ENCODE data around the gene NPLOC4.

The NPLOC4 gene

DNA sequence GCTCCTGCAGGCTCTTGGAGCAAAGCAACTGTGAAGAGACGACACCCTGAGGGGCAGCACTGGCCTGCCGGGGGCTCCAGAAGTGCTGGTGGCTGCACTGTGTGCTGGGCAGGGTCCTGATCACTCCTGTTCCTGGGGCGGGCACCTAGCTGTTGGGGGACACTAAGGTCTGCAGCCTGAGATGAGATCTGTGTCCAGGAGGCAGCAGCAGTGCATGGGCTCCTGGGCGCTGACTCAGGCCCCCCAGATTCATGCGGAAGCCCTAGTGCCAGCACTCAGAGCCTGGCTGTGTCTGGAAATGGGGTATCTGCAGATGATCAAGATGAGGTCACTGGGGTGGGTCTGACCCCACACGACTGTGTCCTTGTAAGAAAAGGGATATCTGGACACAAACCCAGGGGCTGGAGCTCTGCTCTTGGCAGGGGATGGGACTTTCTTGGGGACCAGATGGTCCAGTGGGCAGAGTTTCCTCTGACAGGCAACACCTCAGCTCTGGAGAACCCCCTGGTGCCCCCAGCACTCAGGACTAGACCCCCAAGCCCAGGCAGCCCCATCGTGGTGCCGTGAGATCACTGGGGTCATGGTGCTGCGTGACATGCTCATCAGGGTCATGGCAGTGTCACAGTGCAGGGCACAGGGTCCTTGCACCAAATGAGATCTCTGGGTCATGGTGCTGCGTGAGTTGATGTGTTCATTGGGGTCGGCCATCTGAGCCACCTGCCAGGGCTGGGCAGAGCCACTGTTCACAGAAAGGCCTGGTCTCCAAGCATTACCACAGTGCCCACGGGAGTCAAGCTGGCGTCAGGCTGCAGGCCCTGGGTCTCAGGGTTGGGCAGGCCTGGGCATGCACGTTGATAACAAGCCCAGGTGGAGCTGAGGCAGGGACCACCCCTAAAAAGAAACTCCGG, 94.2 kb downstream of the NPLOC4 start:
- H4K20me1 ChIP-seq (ENCODE audit: insufficient read depth, low read length): peaks cover 13% of the 10 kb centered on the region; the same call in 1 of the 2 replicates
- H3K9ac ChIP-seq (ENCODE audit: low read depth, low read length): no peak overlapping the region
- H3K9me3 ChIP-seq (ENCODE audit: insufficient read depth, low read length, severe bottlenecking): no peaks in the 10 kb centered on the region
- ATAC-seq (ENCODE audit: insufficient read depth, low read depth): no peak
- no peak overlapping the region for H2AFZ ChIP-seq (ENCODE audit: low read depth, low read length)
- no peak overlapping the region for H3K4me2 ChIP-seq (ENCODE audit: insufficient read depth, low read length)
- DNase-seq: no peak
- no peaks in the 10 kb centered on the region for H3K4me1 ChIP-seq (ENCODE audit: insufficient read depth, low read length)
- H3K27ac ChIP-seq (ENCODE audit: low read length): no peak overlapping the region
- no peaks in the 10 kb centered on the region for H3K27me3 ChIP-seq (ENCODE audit: insufficient read depth, low read length, poor library complexity)
- no peaks in the 10 kb centered on the region for H3K79me2 ChIP-seq (ENCODE audit: insufficient read depth, low read length)
- H3K4me3 ChIP-seq (ENCODE audit: low read depth in 1 of 2, low read length in 2 of 2): no peak overlapping the region
- TF ChIP-seq, protein P1, sequence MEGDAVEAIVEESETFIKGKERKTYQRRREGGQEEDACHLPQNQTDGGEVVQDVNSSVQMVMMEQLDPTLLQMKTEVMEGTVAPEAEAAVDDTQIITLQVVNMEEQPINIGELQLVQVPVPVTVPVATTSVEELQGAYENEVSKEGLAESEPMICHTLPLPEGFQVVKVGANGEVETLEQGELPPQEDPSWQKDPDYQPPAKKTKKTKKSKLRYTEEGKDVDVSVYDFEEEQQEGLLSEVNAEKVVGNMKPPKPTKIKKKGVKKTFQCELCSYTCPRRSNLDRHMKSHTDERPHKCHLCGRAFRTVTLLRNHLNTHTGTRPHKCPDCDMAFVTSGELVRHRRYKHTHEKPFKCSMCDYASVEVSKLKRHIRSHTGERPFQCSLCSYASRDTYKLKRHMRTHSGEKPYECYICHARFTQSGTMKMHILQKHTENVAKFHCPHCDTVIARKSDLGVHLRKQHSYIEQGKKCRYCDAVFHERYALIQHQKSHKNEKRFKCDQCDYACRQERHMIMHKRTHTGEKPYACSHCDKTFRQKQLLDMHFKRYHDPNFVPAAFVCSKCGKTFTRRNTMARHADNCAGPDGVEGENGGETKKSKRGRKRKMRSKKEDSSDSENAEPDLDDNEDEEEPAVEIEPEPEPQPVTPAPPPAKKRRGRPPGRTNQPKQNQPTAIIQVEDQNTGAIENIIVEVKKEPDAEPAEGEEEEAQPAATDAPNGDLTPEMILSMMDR (IDR thresholded peaks at IDR 0.05; ENCODE audit: borderline replicate concordance, extremely low read depth, low read length, poor library complexity, severe bottlenecking): no peak
- H3K36me3 ChIP-seq (ENCODE audit: insufficient read depth, low read length): peaks cover 84% of the 10 kb centered on the region

DNA sequence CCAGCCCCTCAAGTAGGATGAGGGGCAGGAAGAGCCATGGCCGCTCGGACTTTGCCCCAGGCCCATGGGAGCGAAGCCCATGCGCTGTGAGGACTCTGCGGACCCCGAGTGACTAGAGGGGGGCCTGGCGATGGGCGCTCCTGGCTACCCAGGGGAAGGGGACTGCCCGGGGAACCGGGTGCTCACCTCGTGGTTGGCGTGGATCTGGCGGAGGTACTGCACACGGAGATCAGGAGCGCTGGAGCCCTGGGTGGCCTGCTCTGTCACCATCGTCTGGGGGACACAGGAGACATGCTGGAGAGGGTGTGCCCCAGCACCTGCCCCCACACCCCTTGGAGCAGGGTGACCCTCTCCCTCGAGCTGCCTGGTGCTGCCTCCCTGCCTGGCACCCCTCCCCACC, 95.8 kb downstream of the NPLOC4 start:
- no peak for DNase-seq
- H3K4me2 ChIP-seq (ENCODE audit: insufficient read depth, low read length): no peak overlapping the region
- no peaks in the 10 kb centered on the region for H3K9me3 ChIP-seq (ENCODE audit: insufficient read depth, low read length, severe bottlenecking)
- no peak for ATAC-seq (ENCODE audit: insufficient read depth, low read depth)
- no peak overlapping the region for H2AFZ ChIP-seq (ENCODE audit: low read depth, low read length)
- no peak for TF ChIP-seq EZH2 (IDR thresholded peaks at IDR 0.05; ENCODE audit: borderline replicate concordance, low read depth, low read length, severe bottlenecking)
- TF ChIP-seq, protein P1 (IDR thresholded peaks at IDR 0.05; ENCODE audit: borderline replicate concordance, extremely low read depth, low read length, poor library complexity, severe bottlenecking): no peak
- H3K9ac ChIP-seq (ENCODE audit: low read depth, low read length): no peak overlapping the region
- no peaks in the 10 kb centered on the region for H3K27me3 ChIP-seq (ENCODE audit: insufficient read depth, low read length, poor library complexity)
- H3K36me3 ChIP-seq (ENCODE audit: insufficient read depth, low read length): peaks cover 68% of the 10 kb centered on the region
- no peaks in the 10 kb centered on the region for H3K4me1 ChIP-seq (ENCODE audit: insufficient read depth, low read length)
- no peak overlapping the region for H3K4me3 ChIP-seq (ENCODE audit: low read depth in 1 of 2, low read length in 2 of 2)
- H3K79me2 ChIP-seq (ENCODE audit: insufficient read depth, low read length): no peaks in the 10 kb centered on the region
- peaks cover 14% of the 10 kb centered on the region; the same call in 1 of the 2 replicates for H4K20me1 ChIP-seq (ENCODE audit: insufficient read depth, low read length)
- no peak overlapping the region for H3K27ac ChIP-seq (ENCODE audit: low read length)

DNA sequence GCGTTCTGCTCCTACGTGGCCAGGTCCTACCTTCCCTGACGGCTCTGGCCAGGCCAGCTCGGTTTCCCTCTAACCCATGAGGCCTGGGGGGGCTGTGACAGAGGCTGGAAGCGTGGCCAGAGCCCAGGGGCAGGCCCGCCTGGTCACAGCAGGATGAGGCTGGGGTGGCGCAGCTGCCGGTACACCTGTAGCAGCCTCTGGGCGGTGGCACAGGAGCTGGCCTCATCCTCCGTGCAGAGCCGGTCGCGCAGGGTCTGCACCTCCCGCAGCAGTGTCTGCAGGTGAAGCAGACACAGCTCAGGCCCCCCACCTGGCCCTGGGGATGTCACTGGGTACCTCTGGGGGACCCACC, 96.3 kb downstream of the NPLOC4 start:
- Histone ChIP-seq H3K4me1 (ENCODE audit: insufficient read depth, low read length) (no peaks in the 10 kb centered on the region), H2AFZ (ENCODE audit: low read depth, low read length) (no peak overlapping the region), H3K79me2 (ENCODE audit: insufficient read depth, low read length) (no peaks in the 10 kb centered on the region), H3K9me3 (ENCODE audit: insufficient read depth, low read length, severe bottlenecking) (no peaks in the 10 kb centered on the region), H3K27ac (ENCODE audit: low read length) (no peak overlapping the region), H3K9ac (ENCODE audit: low read depth, low read length) (no peak overlapping the region), H3K36me3 (ENCODE audit: insufficient read depth, low read length) (peaks cover 64% of the 10 kb centered on the region), H3K4me2 (ENCODE audit: insufficient read depth, low read length) (no peak overlapping the region), H3K4me3 (ENCODE audit: low read depth in 1 of 2, low read length in 2 of 2) (no peak overlapping the region), H4K20me1 (ENCODE audit: insufficient read depth, low read length) (peaks cover 18% of the 10 kb centered on the region), H3K27me3 (ENCODE audit: insufficient read depth, low read length, poor library complexity) (no peaks in the 10 kb centered on the region)
- TF ChIP-seq, protein P1 (IDR thresholded peaks at IDR 0.05; ENCODE audit: borderline replicate concordance, extremely low read depth, low read length, poor library complexity, severe bottlenecking): no peak
- no peak for TF ChIP-seq EZH2 (IDR thresholded peaks at IDR 0.05; ENCODE audit: borderline replicate concordance, low read depth, low read length, severe bottlenecking)
- DNase-seq: no peak
- ATAC-seq (ENCODE audit: insufficient read depth, low read depth): no peak

All from DND-41 (cell line).